ENCODE data around the gene CISTR. TPM values are rescaled to one million over a fixed set of nuclear protein-coding genes. Genes with fewer than 3 reads are reported as not detected.

Gene CISTR
- total and polyA plus RNA-seq, 2 experiments from 2014 or later = not detected

DNA sequence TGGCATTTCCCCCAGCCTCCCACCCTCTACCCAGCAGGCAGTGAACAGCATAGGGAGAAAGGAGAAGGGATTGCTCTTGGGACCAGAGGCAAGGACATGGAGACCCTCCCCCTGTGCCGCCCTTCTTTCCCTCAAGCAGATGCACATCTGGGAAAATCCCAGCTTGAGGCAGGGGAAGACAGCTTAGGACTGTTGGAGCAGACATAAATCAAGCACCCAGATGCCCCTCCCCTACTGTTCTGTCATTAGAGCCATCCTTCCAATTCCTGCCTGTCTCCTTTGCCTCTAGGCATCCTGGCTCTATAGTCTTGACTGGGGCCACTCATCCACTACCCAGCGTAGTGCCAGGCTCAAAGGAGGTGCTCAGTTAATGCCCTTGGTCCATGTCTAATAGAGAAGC is 7.5 kb upstream of the CISTR start (continued):
- TF ChIP-seq, protein P1, sequence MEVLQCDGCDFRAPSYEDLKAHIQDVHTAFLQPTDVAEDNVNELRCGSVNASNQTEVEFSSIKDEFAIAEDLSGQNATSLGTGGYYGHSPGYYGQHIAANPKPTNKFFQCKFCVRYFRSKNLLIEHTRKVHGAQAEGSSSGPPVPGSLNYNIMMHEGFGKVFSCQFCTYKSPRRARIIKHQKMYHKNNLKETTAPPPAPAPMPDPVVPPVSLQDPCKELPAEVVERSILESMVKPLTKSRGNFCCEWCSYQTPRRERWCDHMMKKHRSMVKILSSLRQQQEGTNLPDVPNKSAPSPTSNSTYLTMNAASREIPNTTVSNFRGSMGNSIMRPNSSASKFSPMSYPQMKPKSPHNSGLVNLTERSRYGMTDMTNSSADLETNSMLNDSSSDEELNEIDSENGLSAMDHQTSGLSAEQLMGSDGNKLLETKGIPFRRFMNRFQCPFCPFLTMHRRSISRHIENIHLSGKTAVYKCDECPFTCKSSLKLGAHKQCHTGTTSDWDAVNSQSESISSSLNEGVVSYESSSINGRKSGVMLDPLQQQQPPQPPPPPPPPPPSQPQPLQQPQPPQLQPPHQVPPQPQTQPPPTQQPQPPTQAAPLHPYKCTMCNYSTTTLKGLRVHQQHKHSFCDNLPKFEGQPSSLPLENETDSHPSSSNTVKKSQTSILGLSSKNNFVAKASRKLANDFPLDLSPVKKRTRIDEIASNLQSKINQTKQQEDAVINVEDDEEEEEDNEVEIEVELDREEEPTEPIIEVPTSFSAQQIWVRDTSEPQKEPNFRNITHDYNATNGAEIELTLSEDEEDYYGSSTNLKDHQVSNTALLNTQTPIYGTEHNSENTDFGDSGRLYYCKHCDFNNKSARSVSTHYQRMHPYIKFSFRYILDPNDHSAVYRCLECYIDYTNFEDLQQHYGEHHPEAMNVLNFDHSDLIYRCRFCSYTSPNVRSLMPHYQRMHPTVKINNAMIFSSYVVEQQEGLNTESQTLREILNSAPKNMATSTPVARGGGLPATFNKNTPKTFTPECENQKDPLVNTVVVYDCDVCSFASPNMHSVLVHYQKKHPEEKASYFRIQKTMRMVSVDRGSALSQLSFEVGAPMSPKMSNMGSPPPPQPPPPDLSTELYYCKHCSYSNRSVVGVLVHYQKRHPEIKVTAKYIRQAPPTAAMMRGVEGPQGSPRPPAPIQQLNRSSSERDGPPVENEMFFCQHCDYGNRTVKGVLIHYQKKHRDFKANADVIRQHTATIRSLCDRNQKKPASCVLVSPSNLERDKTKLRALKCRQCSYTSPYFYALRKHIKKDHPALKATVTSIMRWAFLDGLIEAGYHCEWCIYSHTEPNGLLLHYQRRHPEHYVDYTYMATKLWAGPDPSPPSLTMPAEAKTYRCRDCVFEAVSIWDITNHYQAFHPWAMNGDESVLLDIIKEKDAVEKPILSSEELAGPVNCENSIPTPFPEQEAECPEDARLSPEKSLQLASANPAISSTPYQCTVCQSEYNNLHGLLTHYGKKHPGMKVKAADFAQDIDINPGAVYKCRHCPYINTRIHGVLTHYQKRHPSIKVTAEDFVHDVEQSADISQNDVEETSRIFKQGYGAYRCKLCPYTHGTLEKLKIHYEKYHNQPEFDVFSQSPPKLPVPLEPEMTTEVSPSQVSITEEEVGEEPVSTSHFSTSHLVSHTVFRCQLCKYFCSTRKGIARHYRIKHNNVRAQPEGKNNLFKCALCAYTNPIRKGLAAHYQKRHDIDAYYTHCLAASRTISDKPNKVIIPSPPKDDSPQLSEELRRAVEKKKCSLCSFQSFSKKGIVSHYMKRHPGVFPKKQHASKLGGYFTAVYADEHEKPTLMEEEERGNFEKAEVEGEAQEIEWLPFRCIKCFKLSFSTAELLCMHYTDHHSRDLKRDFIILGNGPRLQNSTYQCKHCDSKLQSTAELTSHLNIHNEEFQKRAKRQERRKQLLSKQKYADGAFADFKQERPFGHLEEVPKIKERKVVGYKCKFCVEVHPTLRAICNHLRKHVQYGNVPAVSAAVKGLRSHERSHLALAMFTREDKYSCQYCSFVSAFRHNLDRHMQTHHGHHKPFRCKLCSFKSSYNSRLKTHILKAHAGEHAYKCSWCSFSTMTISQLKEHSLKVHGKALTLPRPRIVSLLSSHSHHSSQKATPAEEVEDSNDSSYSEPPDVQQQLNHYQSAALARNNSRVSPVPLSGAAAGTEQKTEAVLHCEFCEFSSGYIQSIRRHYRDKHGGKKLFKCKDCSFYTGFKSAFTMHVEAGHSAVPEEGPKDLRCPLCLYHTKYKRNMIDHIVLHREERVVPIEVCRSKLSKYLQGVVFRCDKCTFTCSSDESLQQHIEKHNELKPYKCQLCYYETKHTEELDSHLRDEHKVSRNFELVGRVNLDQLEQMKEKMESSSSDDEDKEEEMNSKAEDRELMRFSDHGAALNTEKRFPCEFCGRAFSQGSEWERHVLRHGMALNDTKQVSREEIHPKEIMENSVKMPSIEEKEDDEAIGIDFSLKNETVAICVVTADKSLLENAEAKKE (CRISPR knock-in tag; IDR thresholded peaks at IDR 0.05) = no peak
- TF ChIP-seq, protein P2, sequence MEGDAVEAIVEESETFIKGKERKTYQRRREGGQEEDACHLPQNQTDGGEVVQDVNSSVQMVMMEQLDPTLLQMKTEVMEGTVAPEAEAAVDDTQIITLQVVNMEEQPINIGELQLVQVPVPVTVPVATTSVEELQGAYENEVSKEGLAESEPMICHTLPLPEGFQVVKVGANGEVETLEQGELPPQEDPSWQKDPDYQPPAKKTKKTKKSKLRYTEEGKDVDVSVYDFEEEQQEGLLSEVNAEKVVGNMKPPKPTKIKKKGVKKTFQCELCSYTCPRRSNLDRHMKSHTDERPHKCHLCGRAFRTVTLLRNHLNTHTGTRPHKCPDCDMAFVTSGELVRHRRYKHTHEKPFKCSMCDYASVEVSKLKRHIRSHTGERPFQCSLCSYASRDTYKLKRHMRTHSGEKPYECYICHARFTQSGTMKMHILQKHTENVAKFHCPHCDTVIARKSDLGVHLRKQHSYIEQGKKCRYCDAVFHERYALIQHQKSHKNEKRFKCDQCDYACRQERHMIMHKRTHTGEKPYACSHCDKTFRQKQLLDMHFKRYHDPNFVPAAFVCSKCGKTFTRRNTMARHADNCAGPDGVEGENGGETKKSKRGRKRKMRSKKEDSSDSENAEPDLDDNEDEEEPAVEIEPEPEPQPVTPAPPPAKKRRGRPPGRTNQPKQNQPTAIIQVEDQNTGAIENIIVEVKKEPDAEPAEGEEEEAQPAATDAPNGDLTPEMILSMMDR (conservative IDR thresholded peaks at IDR 0.05; ENCODE audit: low read depth in 2 of 2) = no peak

DNA sequence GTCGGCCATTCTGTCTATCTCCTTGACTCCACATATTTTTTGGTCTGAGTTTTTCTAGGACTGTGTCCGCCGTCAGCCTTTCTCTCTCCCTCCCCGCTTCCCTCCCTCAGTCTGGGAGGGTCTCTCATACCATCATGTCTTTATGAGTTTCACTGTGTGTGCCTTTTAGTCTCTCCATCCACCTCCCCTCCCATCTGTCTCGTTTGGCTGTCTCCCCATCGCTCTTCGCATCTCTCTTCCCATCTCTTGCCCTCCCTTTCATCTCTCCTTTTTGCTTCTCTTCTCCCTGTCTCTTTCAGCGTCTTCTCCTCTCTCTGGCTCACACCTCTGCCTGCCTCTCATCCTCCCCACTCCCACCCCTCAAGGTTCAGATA is 6.9 kb upstream of the CISTR start:
- Mint-ChIP-seq H3K4me3 (peak overlapping the region; percentile 15; the same call in 1 of the 3 replicates), H3K27ac (no peak overlapping the region), H3K36me3 (ENCODE audit: low read depth) (no peaks in the 10 kb centered on the region), H3K4me1 (peaks cover 21% of the 10 kb centered on the region), H3K27me3 (ENCODE audit: insufficient read depth, low read depth, poor library complexity) (peaks cover 21% of the 10 kb centered on the region), H3K9me3 (no peaks in the 10 kb centered on the region; the same call in 2 of the 3 replicates)
- no peak overlapping the region for H3K27ac ChIP-seq (ENCODE audit: low read depth)
- 0 out of 2 replicates have a peak, but pooled peaks cover 8% of the 10 kb centered on the region for H3F3A ChIP-seq (replicated peaks; ENCODE audit: low read depth)
- TF ChIP-seq, protein P2 (conservative IDR thresholded peaks at IDR 0.05; ENCODE audit: low read depth in 2 of 2) = no peak
- TF ChIP-seq EZH2 (IDR thresholded peaks at IDR 0.05; ENCODE audit: low read depth, unreplicated experiment) (no peak), POLR2AphosphoS5 (IDR thresholded peaks at IDR 0.05; ENCODE audit: low read depth) (no peak), STAT1 (IDR thresholded peaks at IDR 0.05; ENCODE audit: unreplicated experiment) (no peak), JUNB (IDR thresholded peaks at IDR 0.05; ENCODE audit: unreplicated experiment) (no peak), ZNF331 (CRISPR knock-in tag; IDR thresholded peaks at IDR 0.05; ENCODE audit: low read depth) (no peak), CREB1 (CRISPR knock-in tag; IDR thresholded peaks at IDR 0.05; ENCODE audit: low read depth) (no peak), EZH2phosphoT487 (IDR thresholded peaks at IDR 0.05; ENCODE audit: unreplicated experiment) (no peak)
- ATAC-seq (no peak), DNase-seq (ENCODE audit: low spot score) (no peak)
- H3K27me3 ChIP-seq (ENCODE audit: insufficient read depth) = peaks cover 86% of the 10 kb centered on the region
- H3K36me3 ChIP-seq (ENCODE audit: insufficient read depth) = no peaks in the 10 kb centered on the region
- H3K79me2 ChIP-seq (replicated peaks; ENCODE audit: insufficient read depth) = no peaks in the 10 kb centered on the region
- no peak overlapping the region for H2AFZ ChIP-seq
- no peaks in the 10 kb centered on the region for H3K9me2 ChIP-seq (ENCODE audit: insufficient read depth)
- H3K4me1 ChIP-seq (ENCODE audit: insufficient read depth) = peaks cover 41% of the 10 kb centered on the region
- H3K4me2 ChIP-seq = peak overlapping the region; percentile 65
- H3K4me3 ChIP-seq = no peak overlapping the region
- no peaks in the 10 kb centered on the region for H4K20me1 ChIP-seq (replicated peaks; ENCODE audit: insufficient read depth)

Measured in GM23338 (cell line).